ENCODE results near the gene ADK. TPM values are rescaled to one million over a fixed set of nuclear protein-coding genes. Genes with fewer than 3 reads are reported as not detected.
"Not testable (repeated sequence)": the region's sequence is repeated elsewhere in the genome, so short reads cannot be mapped to it uniquely, and the experiment has no call there.

Gene ADK
- total RNA-seq, 2 donors from 2014 or later, result 21.2 to 21.5 TPM

- intact Hi-C loops (cut with DNase I); DNase-seq (ENCODE audit: low spot score): not testable (repeated sequence)
These were observed 71.4 kb downstream of the ADK start for GRCh38 chr10:74222467-74222866.

GRCh38 chr10:74223755-74224529 is 72.9 kb downstream of the ADK start:
- no peak for DNase-seq (ENCODE audit: low spot score)
- intact Hi-C loops (cut with DNase I), result no loop called here

- intact Hi-C loops (cut with DNase I), result no loop called here
- DNase-seq (ENCODE audit: low spot score), result no peak
These were observed 76.8 kb downstream of the ADK start for GRCh38 chr10:74227697-74228424.

- intact Hi-C loops (cut with DNase I), result no loop called here
- no peak for DNase-seq (ENCODE audit: low spot score)
These were observed 80.4 kb downstream of the ADK start for GRCh38 chr10:74231375-74231774.

- DNase-seq (ENCODE audit: low spot score), result no peak
- intact Hi-C loops (cut with DNase I), result no loop called here
These were observed 82.3 kb downstream of the ADK start for GRCh38 chr10:74233281-74233680.

GRCh38 chr10:74234569-74234968 is 83.5 kb downstream of the ADK start:
- DNase-seq (ENCODE audit: low spot score), result no peak

GRCh38 chr10:74238031-74238431 is 87.0 kb downstream of the ADK start:
- intact Hi-C loops (cut with DNase I), result no loop called here
- no peak for DNase-seq (ENCODE audit: low spot score)

More at GRCh38 chr10:74234569-74234968, 83.5 kb downstream of the ADK start:
- intact Hi-C loops (cut with DNase I), result no loop called here

- no peak for DNase-seq (ENCODE audit: low spot score)
- intact Hi-C loops (cut with DNase I), result no loop called here
These were observed 87.5 kb downstream of the ADK start for GRCh38 chr10:74238516-74238915.

- no peak for DNase-seq (ENCODE audit: low spot score)
- intact Hi-C loops (cut with DNase I), result loop anchor here (10.0 kb wide), 2 partner anchors 762 to 852 kb away; a partner anchor contains a TSS
These were observed 92.0 kb downstream of the ADK start for GRCh38 chr10:74243067-74243466.

GRCh38 chr10:74244097-74244685 is 93.2 kb downstream of the ADK start:
- intact Hi-C loops (cut with DNase I), result loop anchor here (10.0 kb wide), 2 partner anchors 761 to 851 kb away; a partner anchor contains a TSS
- no peak for DNase-seq (ENCODE audit: low spot score)

- intact Hi-C loops (cut with DNase I), result loop anchor here (10.0 kb wide), 2 partner anchors 760 to 850 kb away; a partner anchor contains a TSS
- no peak for DNase-seq (ENCODE audit: low spot score)
These were observed 93.8 kb downstream of the ADK start for GRCh38 chr10:74244807-74245206.

GRCh38 chr10:74246495-74246894 is 95.5 kb downstream of the ADK start:
- DNase-seq (ENCODE audit: low spot score), result no peak
- intact Hi-C loops (cut with DNase I), result loop anchor here (10.0 kb wide), 2 partner anchors 758 to 848 kb away; a partner anchor contains a TSS

- intact Hi-C loops (cut with DNase I), result loop anchor here (10.0 kb wide), 2 partner anchors 755 to 845 kb away; a partner anchor contains a TSS
- DNase-seq (ENCODE audit: low spot score), result no peak
These were observed 98.8 kb downstream of the ADK start for GRCh38 chr10:74249865-74250264.

- no peak for DNase-seq (ENCODE audit: low spot score)
- intact Hi-C loops (cut with DNase I), result no loop called here
These were observed 104.2 kb downstream of the ADK start for GRCh38 chr10:74255214-74255613.

GRCh38 chr10:74255888-74256357 is 104.9 kb downstream of the ADK start:
- intact Hi-C loops (cut with DNase I), result no loop called here
- no peak for DNase-seq (ENCODE audit: low spot score)

GRCh38 chr10:74262856-74263255 is 111.8 kb downstream of the ADK start:
- intact Hi-C loops (cut with DNase I), result loop anchor here (5.0 to 10.0 kb wide), 3 partner anchors 562 to 844 kb away; partner anchors contain the start of gene KAT6B (in 1 of the 2)
- no peak for DNase-seq (ENCODE audit: low spot score)

GRCh38 chr10:74263996-74264395 is 113.0 kb downstream of the ADK start:
- intact Hi-C loops (cut with DNase I), result loop anchor here (5.0 to 10.0 kb wide), 3 partner anchors 561 to 843 kb away; partner anchors contain the start of gene KAT6B (in 1 of the 2)
- DNase-seq (ENCODE audit: low spot score), result no peak

GRCh38 chr10:74272288-74272687 is 121.3 kb downstream of the ADK start:
- no peak for DNase-seq (ENCODE audit: low spot score)
- intact Hi-C loops (cut with DNase I), result no loop called here

GRCh38 chr10:74275755-74276290 is 124.8 kb downstream of the ADK start:
- intact Hi-C loops (cut with DNase I), result loop anchor here in 1 of 2 donors (1.0 to 5.0 kb wide), 2 partner anchors 958 to 1639 kb away; no protein-coding TSS in a partner anchor
- no peak for DNase-seq (ENCODE audit: low spot score)

Data from posterior vena cava (tissue), 2 donors.